BLaER1 treated with 17β-estradiol and CSF1 and Interleukin-3, amounts not matched to agents 10 nM and 100 nM (cell line): ENCODE results near the gene DGKI.

Source experiments
- H3K27ac ChIP-seq, 11 experiments: shearing (Covaris generic); formaldehyde crosslinking; 2 replicates each; pipeline ENCODE4 v1.8.1; 2022
- H3K27me3 ChIP-seq, 11 experiments: shearing (Covaris generic); formaldehyde crosslinking; 2 replicates each; pipeline ENCODE4 v1.8.1; 2022
- H3K36me3 ChIP-seq, 11 experiments: shearing (Covaris generic); formaldehyde crosslinking; 2 replicates each; pipeline ENCODE4 v1.8.1; 2022
- H3K4me1 ChIP-seq, 10 experiments: shearing (Covaris generic); formaldehyde crosslinking; 2 replicates each; pipeline ENCODE4 v1.8.1; 2022
- H3K4me2 ChIP-seq, 11 experiments: shearing (Covaris generic); formaldehyde crosslinking; 2 replicates each; pipeline ENCODE4 v1.8.1; 2022
- H3K4me3 ChIP-seq, 10 experiments: shearing (Covaris generic); formaldehyde crosslinking; 2 replicates each; pipeline ENCODE4 v1.8.1; 2022
- H3K9ac ChIP-seq, 11 experiments: shearing (Covaris generic); formaldehyde crosslinking; 2 replicates each; pipeline ENCODE4 v1.8.1; 2022
- H3K9me3 ChIP-seq, 11 experiments: shearing (Covaris generic); formaldehyde crosslinking; replicated peaks in 1 of 11; 2 replicates each; pipeline ENCODE4 v1.8.1; 2022
- H4K20me1 ChIP-seq, 11 experiments: shearing (Covaris generic); formaldehyde crosslinking; 2 replicates each; pipeline ENCODE4 v1.8.1; 2022
- Cebpa-rat ChIP-seq, 11 experiments: shearing (Covaris generic); IDR thresholded peaks; 2 replicates each; pipeline ENCODE4 v1.8.1; 2022

The DGKI gene

GRCh38 chr7:137418841-137419240 lies 427.9 kb downstream of the DGKI start:
- Histone ChIP-seq H4K20me1 (no peaks in the 10 kb centered on the region), H3K9me3 (no peaks in the 10 kb centered on the region), H3K27me3 (no peaks in the 10 kb centered on the region), H3K4me2 (no peak overlapping the region), H3K27ac (no peak overlapping the region), H3K4me1 (no peaks in the 10 kb centered on the region), H3K9ac (no peak overlapping the region), H3K36me3 (no peaks in the 10 kb centered on the region), H3K4me3 (no peak overlapping the region)
- no peak for TF ChIP-seq Cebpa-rat (IDR thresholded peaks at IDR 0.05)

- Histone ChIP-seq H3K4me2 (no peak overlapping the region), H4K20me1 (no peaks in the 10 kb centered on the region), H3K4me3 (no peak overlapping the region), H3K36me3 (no peaks in the 10 kb centered on the region), H3K27me3 (no peaks in the 10 kb centered on the region), H3K4me1 (peaks cover 0 to 4% (median 0%) of the 10 kb centered on the region in 10 experiments; a peak in 3 of 20 replicates), H3K27ac (no peak overlapping the region), H3K9ac (no peak overlapping the region), H3K9me3 (peaks cover 0 to 7% (median 0%) of the 10 kb centered on the region in 11 experiments; a peak in 1 of 22 replicates)
- no peak for TF ChIP-seq Cebpa-rat (IDR thresholded peaks at IDR 0.05)
Observed at GRCh38 chr7:137417464-137417863, 429.3 kb downstream of the DGKI start.

GRCh38 chr7:137413901-137414300 lies 432.9 kb downstream of the DGKI start:
- no peak overlapping the region for H3K4me3 ChIP-seq
- no peak overlapping the region for H3K4me2 ChIP-seq
- no peaks in the 10 kb centered on the region for H3K36me3 ChIP-seq
- H3K27me3 ChIP-seq, result no peaks in the 10 kb centered on the region
- H4K20me1 ChIP-seq, result no peaks in the 10 kb centered on the region
- H3K4me1 ChIP-seq, result peaks cover 0 to 8% (median 0%) of the 10 kb centered on the region in 10 experiments; a peak in 4 of 20 replicates
- no peak for TF ChIP-seq Cebpa-rat (IDR thresholded peaks at IDR 0.05)
- H3K9ac ChIP-seq, result no peak overlapping the region
- no peak overlapping the region for H3K27ac ChIP-seq
- peaks cover 0 to 7% (median 0%) of the 10 kb centered on the region in 11 experiments; a peak in 1 of 22 replicates for H3K9me3 ChIP-seq

- H3K4me3 ChIP-seq, result no peak overlapping the region
- no peak overlapping the region for H3K4me2 ChIP-seq
- H3K4me1 ChIP-seq, result peaks cover 0 to 8% (median 0%) of the 10 kb centered on the region in 10 experiments; a peak in 4 of 20 replicates
- H4K20me1 ChIP-seq, result no peaks in the 10 kb centered on the region
- H3K27me3 ChIP-seq, result no peaks in the 10 kb centered on the region
- H3K9me3 ChIP-seq, result peaks cover 0 to 7% (median 0%) of the 10 kb centered on the region in 11 experiments; a peak in 1 of 22 replicates
- TF ChIP-seq Cebpa-rat (IDR thresholded peaks at IDR 0.05), result no peak
- no peaks in the 10 kb centered on the region for H3K36me3 ChIP-seq
- H3K9ac ChIP-seq, result no peak overlapping the region
- no peak overlapping the region for H3K27ac ChIP-seq
Observed at GRCh38 chr7:137411446-137411845, 435.3 kb downstream of the DGKI start.

- no peak for TF ChIP-seq Cebpa-rat (IDR thresholded peaks at IDR 0.05)
- no peaks in the 10 kb centered on the region for H3K36me3 ChIP-seq
- H3K9me3 ChIP-seq, result 0 out of 22 replicates have a peak, but pooled peaks cover 0 to 2% (median 0%) of the 10 kb centered on the region in 11 experiments
- H3K27me3 ChIP-seq, result no peaks in the 10 kb centered on the region
- no peaks in the 10 kb centered on the region for H4K20me1 ChIP-seq
- no peak overlapping the region for H3K4me3 ChIP-seq
- H3K9ac ChIP-seq, result no peak overlapping the region
- peaks cover 0 to 8% (median 2%) of the 10 kb centered on the region in 10 experiments; a peak in 4 of 20 replicates for H3K4me1 ChIP-seq
- H3K27ac ChIP-seq, result no peak overlapping the region
- no peak overlapping the region for H3K4me2 ChIP-seq
Observed at GRCh38 chr7:137408126-137408525, 438.6 kb downstream of the DGKI start.

- Histone ChIP-seq H3K4me2 (no peak overlapping the region), H3K9me3 (no peaks in the 10 kb centered on the region), H3K36me3 (no peaks in the 10 kb centered on the region), H3K27ac (no peak overlapping the region), H3K4me3 (no peak overlapping the region), H4K20me1 (no peaks in the 10 kb centered on the region), H3K4me1 (peaks cover 0 to 4% (median 0%) of the 10 kb centered on the region in 10 experiments; a peak in 2 of 20 replicates), H3K9ac (no peak overlapping the region), H3K27me3 (no peaks in the 10 kb centered on the region)
- no peak for TF ChIP-seq Cebpa-rat (IDR thresholded peaks at IDR 0.05)
Observed at GRCh38 chr7:137407078-137407477, 439.7 kb downstream of the DGKI start.

GRCh38 chr7:137404660-137405317 lies 442.0 kb downstream of the DGKI start:
- Histone ChIP-seq H3K27me3 (no peaks in the 10 kb centered on the region), H3K4me3 (no peak overlapping the region), H3K36me3 (no peaks in the 10 kb centered on the region), H4K20me1 (no peaks in the 10 kb centered on the region), H3K27ac (no peak overlapping the region), H3K9ac (no peak overlapping the region), H3K4me1 (0 out of 20 replicates have a peak, but pooled peaks cover 0 to 4% (median 0%) of the 10 kb centered on the region in 10 experiments), H3K9me3 (no peaks in the 10 kb centered on the region), H3K4me2 (no peak overlapping the region; a peak in 1 of 22 replicates)
- no peak for TF ChIP-seq Cebpa-rat (IDR thresholded peaks at IDR 0.05)

- no peak for TF ChIP-seq Cebpa-rat (IDR thresholded peaks at IDR 0.05)
- Histone ChIP-seq H3K4me3 (no peak overlapping the region), H3K9me3 (no peaks in the 10 kb centered on the region), H4K20me1 (no peaks in the 10 kb centered on the region), H3K27ac (no peak overlapping the region), H3K4me2 (no peak overlapping the region), H3K36me3 (no peaks in the 10 kb centered on the region), H3K4me1 (0 out of 20 replicates have a peak, but pooled peaks cover 0 to 4% (median 0%) of the 10 kb centered on the region in 10 experiments), H3K9ac (no peak overlapping the region), H3K27me3 (no peaks in the 10 kb centered on the region)
Observed at GRCh38 chr7:137403353-137403695, 443.4 kb downstream of the DGKI start.

- no peak overlapping the region for H3K4me3 ChIP-seq
- H3K9me3 ChIP-seq, result no peaks in the 10 kb centered on the region
- H3K9ac ChIP-seq, result no peak overlapping the region
- no peaks in the 10 kb centered on the region for H3K36me3 ChIP-seq
- H3K27me3 ChIP-seq, result no peaks in the 10 kb centered on the region
- H3K4me1 ChIP-seq, result 0 out of 20 replicates have a peak, but pooled peaks cover 0 to 4% (median 0%) of the 10 kb centered on the region in 10 experiments
- no peak overlapping the region for H3K4me2 ChIP-seq
- H3K27ac ChIP-seq, result no peak overlapping the region
- no peak for TF ChIP-seq Cebpa-rat (IDR thresholded peaks at IDR 0.05)
- no peaks in the 10 kb centered on the region for H4K20me1 ChIP-seq
Observed at GRCh38 chr7:137402536-137403352, 444.0 kb downstream of the DGKI start.
